22Rv1 (cell line): ENCODE results near the gene STKLD1.

Experiments
- ZFX ChIP-seq: fragments of 450-650 bp; IDR thresholded peaks from 2 replicates; pipeline ENCODE4 v1.6.1; 2017; ENCODE audit warnings: antibody characterized with exemption, borderline replicate concordance
- TF ChIP-seq, protein P1 (sequence below): fragments of 450-650 bp; IDR thresholded peaks from 2 replicates; pipeline ENCODE4 v1.5.1; 2017; ENCODE audit warnings: mild to moderate bottlenecking

DNA sequence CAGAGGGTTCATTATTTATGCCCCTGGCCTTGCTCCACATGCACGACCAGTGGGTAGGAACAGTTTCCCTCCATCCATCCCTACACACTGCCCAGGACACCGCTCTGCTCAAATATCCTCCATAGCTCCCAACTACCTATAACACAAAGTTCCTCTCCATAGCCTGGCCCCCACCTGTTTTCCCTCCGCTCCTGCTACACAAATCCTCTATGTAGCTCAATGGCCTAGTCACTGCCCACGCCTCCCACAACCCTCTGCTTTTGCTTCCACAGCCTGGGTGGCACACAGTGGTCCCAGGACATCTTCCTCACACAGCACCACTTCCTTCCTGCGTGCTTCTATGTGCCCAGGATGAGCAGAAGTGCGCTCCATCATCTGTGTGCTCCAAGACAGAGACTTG, 21.2 kb downstream of the STKLD1 start:
- TF ChIP-seq, protein P1, sequence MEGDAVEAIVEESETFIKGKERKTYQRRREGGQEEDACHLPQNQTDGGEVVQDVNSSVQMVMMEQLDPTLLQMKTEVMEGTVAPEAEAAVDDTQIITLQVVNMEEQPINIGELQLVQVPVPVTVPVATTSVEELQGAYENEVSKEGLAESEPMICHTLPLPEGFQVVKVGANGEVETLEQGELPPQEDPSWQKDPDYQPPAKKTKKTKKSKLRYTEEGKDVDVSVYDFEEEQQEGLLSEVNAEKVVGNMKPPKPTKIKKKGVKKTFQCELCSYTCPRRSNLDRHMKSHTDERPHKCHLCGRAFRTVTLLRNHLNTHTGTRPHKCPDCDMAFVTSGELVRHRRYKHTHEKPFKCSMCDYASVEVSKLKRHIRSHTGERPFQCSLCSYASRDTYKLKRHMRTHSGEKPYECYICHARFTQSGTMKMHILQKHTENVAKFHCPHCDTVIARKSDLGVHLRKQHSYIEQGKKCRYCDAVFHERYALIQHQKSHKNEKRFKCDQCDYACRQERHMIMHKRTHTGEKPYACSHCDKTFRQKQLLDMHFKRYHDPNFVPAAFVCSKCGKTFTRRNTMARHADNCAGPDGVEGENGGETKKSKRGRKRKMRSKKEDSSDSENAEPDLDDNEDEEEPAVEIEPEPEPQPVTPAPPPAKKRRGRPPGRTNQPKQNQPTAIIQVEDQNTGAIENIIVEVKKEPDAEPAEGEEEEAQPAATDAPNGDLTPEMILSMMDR: no peak
- TF ChIP-seq ZFX: no peak
